Bronchial epithelial cell (primary cell): ENCODE results near the gene MFGE8. TPM values are rescaled to one million over a fixed set of nuclear protein-coding genes. Genes with fewer than 3 reads are reported as not detected.
A peak's percentile ranks its signal among the peaks of the same experiment; 100 is the strongest.

Experiments used
- DNase-seq: peaks from one replicate; pipeline ENCODE4 v3.0.0-alpha.2; 2010; ENCODE audit warnings: low read depth
- FAIRE-seq: peaks from 2 replicates; lab custom pipeline; 2011; peaks lifted over from hg19 to GRCh38; lab: Jason Lieb, UNC
- H3K27me3 ChIP-seq: 2 replicates; pipeline ENCODE4 v1.5.1; 2011; ENCODE audit warnings: low read length; ENCODE audit not compliant: control insufficient read depth, insufficient read depth
- H3K36me3 ChIP-seq: 2 replicates; pipeline ENCODE4 v1.5.1; 2011; ENCODE audit warnings: low read length; ENCODE audit not compliant: control insufficient read depth, insufficient read depth
- H3K4me3 ChIP-seq: 2 replicates; pipeline ENCODE4 v1.5.1; 2011; ENCODE audit warnings: mild to moderate bottlenecking, low read depth, low read length, control low read depth
- CTCF ChIP-seq: IDR thresholded peaks from 2 replicates; pipeline ENCODE4 v1.5.1; 2011; ENCODE audit warnings: mild to moderate bottlenecking, moderate library complexity, low read length, control low read depth, inconsistent platforms; ENCODE audit not compliant: insufficient read depth, severe bottlenecking
- total RNA-seq: library from RNA; depleted of rRNA; stranded (reverse); fragments of >200 nt; gene quantifications from 2 replicates; pipeline ENCODE4 v1.2.1, GENCODE V29; 2014

The MFGE8 gene
- total RNA-seq, 1 donor from 2014 or later = 24.0 TPM

GRCh38 chr15:88902221-88902835, 10.9 kb downstream of the MFGE8 start:
- Histone ChIP-seq H3K36me3 (no peaks in the 10 kb centered on the region), H3K4me3 (no peak overlapping the region), H3K27me3 (no peaks in the 10 kb centered on the region)
- DNase-seq (no peak), FAIRE-seq (no peak)
- TF ChIP-seq CTCF = no peak

DNA sequence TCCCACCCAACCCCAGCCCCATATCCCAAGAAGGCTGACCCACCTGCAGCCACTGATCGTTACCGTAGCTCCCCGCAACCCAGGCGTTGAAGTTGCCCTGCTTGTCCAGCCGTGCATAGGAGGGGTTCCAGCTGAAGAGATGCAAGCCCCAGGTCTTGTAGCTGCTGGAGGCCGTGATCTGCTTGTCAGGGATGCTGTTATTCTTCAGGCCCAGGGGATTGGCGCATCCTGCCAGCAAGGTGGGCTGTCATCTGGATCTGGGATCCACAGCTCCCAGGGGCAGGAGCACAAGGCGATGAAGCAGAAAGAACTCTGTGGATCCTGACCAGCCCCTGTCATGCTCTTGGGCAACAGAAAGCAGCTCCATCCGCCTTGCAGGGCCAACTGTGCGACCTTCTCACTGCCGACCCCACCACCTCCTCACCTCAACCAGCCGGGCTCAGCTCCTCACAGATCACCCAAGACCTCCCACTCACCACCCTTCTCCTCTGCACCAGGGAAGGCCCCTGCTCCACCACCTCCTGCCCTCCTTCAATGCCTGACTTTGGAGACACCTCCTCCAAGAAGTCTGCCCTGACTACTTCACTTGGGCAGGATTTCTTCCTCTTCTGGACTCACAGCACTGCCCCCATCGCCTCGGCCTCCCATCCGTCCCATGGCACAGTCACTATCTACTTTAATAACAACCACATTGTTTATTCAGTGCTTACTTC, 11.5 kb downstream of the MFGE8 start:
- no peak for TF ChIP-seq CTCF
- DNase-seq (no peak), FAIRE-seq (no peak)
- no peaks in the 10 kb centered on the region for H3K27me3 ChIP-seq
- H3K4me3 ChIP-seq = no peak overlapping the region
- no peaks in the 10 kb centered on the region for H3K36me3 ChIP-seq

GRCh38 chr15:88900982-88901418, 12.2 kb downstream of the MFGE8 start:
- TF ChIP-seq CTCF = no peak
- no peak for DNase-seq

DNA sequence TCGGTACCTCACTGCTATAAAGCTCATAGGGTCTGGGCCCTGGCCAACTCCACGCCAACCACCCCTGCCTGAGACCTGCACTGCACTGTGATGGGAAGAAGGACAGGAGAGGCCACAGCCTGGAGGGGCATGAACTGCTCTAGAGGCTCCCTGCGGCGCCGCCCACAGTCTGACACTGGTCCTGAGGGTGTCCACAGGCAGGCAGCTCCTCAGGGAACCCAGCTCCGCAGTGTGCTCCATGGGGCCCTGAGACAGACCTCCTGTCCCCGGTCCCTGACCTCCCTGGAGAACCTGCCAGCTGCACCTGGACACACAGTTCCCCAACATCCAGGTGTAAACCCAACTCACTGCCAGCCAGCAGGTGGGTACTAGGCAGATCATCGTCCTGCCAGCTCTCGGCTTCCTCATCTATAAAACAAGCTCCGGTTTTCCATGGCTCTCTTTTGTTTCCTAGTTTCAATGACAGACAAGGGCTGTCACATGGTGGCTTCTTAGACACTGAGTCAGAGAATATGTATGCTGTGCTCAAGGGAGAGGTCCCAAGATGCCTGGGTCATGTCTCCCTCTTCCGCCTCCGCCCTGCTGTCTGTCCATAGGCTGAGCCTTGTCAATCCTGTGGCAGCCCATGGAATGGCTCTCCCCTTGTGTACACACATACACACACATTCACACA, 12.7 kb downstream of the MFGE8 start:
- no peak for TF ChIP-seq CTCF
- DNase-seq = peak; percentile 59
- no peak overlapping the region for H3K4me3 ChIP-seq
- no peaks in the 10 kb centered on the region for H3K36me3 ChIP-seq
- peak; percentile 64 for FAIRE-seq
- H3K27me3 ChIP-seq = no peaks in the 10 kb centered on the region

More at GRCh38 chr15:88900982-88901418, 12.2 kb downstream of the MFGE8 start:
- H3K4me3 ChIP-seq = no peak overlapping the region
- H3K27me3 ChIP-seq = no peaks in the 10 kb centered on the region
- FAIRE-seq = peak; percentile 80
- no peaks in the 10 kb centered on the region for H3K36me3 ChIP-seq

GRCh38 chr15:88899251-88899650, 13.9 kb downstream of the MFGE8 start:
- no peak for TF ChIP-seq CTCF
- DNase-seq = no peak
- Histone ChIP-seq H3K36me3 (no peaks in the 10 kb centered on the region), H3K27me3 (no peaks in the 10 kb centered on the region), H3K4me3 (no peak overlapping the region)
- FAIRE-seq = no peak
